Measurements from ENCODE around the gene ZNF512B.

DNA sequence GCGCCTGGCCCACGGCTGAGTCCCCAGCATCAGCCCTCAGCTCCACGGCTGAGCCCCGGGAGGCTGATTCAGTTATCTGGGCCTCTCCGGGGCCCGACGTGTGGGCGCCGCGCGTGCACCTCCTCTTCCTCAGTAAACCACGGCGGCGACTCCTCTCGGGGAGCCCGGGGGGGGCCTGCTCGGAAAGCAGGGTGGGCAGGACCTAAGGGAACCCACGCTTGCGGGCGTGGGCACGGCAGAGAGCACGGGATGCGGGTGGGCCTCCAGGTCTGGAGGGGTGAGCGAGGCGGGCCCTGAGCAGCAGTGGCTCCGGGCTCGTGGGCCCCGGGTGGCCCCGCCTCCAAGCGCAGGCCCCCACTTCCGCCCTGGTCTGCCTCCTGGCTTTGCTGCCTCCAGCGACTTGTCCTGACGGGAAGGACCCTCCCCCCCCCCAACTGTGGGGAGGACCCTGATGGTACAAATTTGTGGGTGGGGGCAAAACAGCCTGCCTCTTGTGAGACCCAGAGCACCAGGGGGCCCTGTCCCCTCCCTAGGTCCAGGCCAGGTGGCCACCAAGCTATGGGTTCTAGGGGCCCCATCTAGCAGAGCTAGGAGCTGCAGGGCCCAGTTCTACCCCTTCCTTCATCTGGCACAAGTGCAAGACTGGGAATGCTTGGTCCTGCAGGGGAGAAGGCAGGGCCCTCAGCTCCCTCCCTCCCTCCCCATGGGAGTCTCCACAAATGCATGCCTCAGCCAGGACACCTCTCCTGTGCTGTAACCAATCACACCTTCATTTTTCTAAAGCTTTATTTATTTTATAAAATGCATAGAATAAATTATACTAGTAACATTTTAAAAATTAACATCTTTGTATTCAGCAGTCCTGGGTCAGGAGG is 30.4 kb downstream of the ZNF512B start:
- no peak for TF ChIP-seq CTCF (IDR thresholded peaks at IDR 0.05)
- no peak for TF ChIP-seq POLR2A (IDR thresholded peaks at IDR 0.05)
